HG03039 (cell line): ENCODE results near the gene HELB.
"Not testable (repeated sequence)": the region's sequence is repeated elsewhere in the genome, so short reads cannot be mapped to it uniquely, and the experiment has no call there.

Experiments used
- ATAC-seq: cut with Tn5 transposase; IDR thresholded peaks from one replicate; pipeline ENCODE4 v1.9.1; 2021; ENCODE audit warnings: mild to moderate bottlenecking, moderate library complexity; ENCODE audit not compliant: unreplicated experiment

Gene HELB

DNA sequence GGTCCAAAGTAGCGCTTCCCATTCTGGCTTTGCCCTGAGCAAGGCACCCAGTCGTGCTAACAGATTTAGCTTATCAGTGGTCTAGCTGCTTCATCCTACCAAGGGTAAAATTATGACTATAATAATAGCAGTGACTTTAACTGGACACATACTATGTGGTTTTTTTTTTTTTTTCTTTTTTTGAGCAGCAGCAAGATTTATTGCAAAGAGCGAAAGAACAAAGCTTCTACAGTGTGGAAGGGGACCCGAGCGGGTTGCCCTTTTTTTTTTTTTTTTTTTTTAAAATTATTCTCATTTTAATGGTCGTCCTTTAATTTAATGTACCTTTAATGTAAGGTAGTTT, 505 bp downstream of the HELB start:
- ATAC-seq, result no peak

DNA sequence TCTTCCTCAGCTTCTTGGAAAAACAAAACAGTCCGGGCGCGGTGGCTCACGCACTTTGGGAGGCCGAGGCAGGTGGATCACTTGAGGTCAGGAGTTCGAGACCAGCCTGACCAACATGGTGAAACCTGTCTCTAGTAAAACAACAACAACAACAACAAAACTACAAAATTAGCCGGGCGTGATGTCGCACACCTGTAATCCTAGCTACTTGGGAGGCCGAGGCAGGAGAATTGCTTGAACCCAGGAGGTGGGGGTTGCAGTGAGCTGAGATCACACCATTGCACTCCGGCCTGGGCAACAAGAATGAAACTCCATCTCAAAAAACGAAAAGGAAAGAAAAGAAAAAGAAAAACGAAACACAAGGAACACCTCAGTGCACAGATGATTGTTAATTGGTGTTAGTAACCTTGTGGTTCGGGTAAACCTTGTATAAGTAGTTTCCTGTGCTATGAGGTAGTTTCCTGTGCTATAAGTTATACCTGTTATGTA, 1.1 kb downstream of the HELB start:
- not testable (repeated sequence) for ATAC-seq

DNA sequence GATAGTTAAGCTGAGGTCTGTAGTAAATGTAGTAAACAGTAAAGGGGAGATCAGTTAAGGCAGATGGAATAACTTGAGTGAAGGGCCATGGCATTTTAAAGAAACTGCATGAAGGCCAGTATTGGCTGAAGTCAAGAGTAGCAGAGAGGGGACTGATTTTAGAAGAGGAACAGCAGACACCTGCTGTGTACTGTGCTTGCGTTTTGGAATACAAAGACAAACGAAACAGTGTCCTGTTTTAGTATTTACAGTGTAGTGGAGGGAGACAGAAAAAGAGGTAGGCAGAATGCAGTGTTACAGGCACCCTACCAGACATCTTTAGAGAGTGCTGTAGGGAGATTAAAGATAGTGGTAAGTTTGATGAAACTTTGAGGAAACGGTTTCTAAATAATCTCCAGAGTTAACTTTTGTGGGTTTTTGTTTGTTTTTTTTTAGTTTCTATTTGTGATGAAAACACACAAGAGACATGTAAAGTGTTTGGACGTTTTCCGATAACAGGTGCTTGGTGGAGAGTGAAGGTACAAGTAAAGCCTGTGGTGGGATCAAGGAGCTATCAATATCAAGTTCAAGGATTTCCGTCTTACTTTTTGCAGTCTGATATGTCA, 2.1 kb downstream of the HELB start:
- ATAC-seq, result no peak

DNA sequence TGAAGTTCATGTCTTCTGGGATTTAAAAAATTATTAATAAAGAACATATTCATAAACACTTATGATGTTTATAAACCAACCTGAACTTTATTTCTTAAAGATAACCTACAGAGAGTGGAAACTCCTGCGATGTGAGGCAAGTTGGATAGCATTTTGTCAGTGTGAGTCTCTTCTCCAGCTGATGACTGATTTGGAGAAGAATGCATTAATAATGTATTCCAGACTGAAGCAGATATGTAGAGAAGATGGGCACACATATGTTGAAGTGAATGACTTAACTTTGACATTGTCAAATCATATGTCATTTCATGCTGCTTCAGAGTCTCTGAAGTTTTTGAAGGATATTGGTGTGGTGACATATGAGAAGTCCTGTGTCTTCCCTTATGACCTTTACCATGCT, 7.3 kb downstream of the HELB start:
- no peak for ATAC-seq

DNA sequence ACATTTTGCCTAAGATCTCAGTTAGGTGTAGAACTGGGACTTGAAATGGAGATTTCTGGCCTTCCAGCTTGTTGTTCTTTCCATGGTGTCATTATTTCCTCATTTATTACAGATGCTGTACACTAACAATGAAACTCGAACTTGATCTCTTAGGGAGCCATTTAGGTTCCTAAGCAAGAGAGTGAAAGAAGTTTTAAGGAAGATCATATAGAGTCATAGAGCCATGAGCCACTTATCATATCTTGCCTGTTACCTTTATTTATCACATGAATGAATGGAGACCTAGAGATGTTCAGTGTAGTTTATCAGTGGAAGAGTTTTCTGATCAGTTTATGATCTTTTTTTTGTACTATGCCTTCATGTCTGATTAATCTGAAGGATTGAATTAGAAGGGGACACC, 9.9 kb downstream of the HELB start:
- ATAC-seq, result no peak

DNA sequence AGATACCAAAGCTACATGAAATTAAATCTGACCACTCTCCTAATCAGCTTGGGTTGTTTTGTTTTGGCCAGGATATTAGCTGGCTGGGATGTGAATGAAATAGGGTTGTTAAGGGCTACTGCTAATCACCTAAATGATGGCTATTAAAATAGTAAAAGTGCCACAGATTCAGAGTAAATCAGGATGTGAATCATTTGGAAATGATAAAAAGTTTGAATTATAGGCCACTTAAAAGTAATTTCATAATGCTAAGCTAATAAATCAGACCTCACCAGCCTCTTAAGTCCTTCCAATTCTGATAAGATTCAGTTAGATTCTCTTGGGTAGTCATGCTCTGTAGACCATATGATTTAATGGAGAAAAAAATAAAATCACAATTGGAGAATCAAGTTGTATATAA, 12.0 kb downstream of the HELB start:
- no peak for ATAC-seq

DNA sequence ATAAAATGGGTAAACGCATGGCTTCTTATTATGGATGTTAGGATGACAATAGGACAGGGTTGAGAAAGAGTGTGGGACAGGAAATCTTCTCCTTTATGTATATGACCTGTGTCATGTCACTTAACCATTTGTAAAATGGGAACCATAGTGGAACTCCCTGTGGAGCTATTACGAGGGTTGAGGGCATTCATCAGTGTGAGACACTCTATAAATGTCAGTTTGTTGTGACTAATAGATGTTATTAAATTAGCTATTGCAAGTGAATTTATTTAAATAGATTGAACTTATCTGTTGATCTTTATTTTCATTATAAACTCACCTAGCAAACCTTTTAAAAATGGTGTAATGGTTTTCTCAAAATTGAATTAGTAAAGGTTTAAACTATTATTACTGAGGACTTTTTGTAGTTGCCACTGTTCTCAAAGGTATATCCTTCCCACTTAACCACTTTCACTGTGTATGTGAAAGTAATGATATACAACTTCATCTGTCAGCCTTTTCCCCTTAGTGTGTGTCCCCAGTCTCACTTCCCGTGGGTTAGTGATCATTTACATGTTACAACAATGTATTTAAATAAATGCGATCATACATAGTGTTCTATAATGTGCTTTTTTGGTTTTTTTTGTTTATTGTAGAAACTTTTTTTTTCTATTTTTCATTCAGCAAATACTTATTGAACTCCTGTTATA, 17.1 kb downstream of the HELB start:
- no peak for ATAC-seq

DNA sequence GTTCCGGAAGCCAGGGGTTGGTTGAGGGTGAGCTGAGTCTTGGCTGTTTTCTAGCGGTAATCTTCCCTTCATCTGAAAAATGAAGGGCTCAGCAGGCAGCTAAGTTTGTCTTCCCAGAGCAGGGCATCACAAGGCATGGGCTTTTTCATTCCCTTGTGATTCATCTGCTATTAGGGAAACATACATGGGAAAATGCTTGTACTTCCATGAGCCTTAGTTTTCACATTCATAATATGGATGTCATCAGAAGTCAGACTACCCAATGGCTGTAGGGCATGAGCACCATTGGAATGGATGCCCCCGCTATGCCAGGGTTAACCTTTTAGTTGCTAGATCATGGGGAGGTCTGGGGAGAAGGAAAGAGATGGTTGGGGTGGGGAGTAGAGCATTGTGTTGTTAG, 18.7 kb downstream of the HELB start:
- ATAC-seq, result no peak

DNA sequence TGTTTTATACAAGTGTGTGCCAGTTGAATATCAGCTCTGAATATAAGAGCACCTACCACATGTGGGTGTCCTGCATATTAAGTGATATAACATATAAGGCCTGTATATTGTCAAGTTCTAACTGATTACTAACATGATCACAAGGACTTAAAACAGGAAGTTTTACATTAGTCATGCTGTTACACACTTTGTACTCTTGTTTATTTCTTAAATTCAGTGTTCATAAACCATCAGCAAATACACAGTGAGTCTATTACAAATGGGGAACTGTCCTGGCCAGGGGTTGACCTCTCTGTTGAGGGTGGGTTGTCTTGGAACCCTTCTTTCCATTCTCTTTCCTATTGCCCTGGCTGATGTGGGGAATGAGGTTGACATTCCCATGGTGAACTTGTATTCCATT, 19.1 kb downstream of the HELB start:
- ATAC-seq, result no peak

DNA sequence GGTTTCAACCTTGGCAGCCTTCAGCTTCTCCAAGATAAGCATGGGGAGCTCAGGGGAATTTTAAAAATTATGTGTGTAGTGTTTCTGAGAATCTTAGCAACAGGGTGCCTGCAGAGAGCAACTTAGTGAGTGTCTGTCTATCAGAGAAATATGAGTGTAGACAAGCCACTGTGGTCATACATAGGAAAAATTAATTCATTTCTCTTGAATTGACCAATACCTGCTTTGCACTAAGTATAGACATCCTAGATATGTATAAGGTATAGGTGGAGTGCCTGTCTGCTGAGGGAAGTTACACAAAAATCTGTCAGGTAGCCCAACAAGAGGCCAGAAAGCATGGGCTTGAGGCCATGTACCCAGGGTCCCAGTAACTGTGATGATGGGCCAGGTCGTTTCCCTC, 20.7 kb downstream of the HELB start:
- ATAC-seq, result no peak

DNA sequence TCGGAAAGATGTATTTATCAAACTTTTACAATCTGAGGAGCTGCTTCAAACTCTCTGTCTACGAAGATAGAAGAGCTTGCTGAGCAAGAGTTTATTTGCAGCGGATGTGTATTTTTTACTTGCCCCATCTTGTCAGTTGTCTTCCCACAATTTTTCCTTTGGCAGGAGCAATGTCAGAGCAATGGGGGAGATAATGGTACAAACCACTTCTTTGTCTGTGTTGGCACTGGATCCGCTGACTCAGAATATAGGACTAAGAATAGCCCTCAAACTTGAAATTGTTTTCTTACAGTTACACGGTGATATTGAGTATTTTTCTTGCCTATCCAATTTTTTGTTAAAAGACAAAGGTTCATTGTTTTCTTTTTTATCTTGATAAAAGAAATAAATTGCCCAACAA, 27.6 kb downstream of the HELB start:
- no peak for ATAC-seq

DNA sequence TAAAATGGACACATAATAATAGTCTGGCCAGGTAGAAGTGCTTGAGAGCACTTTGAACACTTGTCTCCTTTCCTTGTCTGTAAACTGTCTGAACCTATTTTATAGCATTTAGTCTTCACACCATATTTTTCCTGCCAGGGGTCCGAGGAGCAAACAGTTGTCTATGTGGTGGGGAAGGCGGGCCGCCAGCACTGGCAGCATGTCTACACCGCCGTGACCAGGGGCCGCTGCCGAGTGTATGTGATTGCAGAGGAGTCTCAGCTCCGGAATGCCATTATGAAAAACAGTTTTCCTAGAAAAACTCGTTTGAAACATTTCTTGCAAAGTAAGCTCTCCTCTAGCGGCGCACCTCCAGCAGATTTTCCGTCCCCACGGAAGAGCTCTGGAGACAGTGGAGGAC, 28.7 kb downstream of the HELB start:
- no peak for ATAC-seq

DNA sequence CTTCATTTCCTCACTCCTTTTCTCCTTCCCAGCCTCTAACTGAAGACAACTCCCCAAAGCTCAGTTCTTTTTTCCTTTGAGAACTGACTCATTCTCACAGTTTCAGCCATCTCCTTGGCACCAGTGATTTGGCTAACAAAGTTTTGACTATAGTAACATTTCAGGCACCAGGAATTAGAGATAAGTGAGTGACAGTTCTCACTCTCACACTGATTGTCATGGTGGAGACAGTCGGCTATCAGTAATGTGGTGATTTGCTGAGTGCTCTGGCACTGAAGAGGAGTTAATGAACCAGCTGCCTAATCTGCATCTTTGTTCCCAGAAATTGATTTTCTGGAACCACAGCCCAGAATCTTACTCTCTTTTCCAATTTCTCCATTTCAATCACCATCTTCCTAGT, 29.5 kb downstream of the HELB start:
- ATAC-seq, result no peak

DNA sequence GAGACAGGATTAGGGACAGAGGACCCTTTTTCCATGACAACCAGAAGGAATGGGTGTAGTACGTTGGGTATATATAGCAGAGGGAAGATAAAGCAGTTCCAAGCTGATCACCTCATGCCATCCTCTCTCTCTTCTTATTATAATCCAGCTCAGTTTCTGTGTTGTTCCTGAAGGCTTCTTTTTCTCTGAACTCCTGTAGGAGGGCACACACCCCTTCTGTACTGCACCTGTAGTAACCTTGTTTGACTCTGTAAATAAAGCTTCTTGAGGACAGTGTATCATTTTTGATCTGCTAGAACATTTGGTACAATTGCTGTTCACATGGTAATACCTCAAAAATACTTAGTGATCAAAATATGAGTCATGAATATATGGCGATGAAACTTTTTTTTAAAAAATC, 33.5 kb downstream of the HELB start:
- ATAC-seq, result no peak

DNA sequence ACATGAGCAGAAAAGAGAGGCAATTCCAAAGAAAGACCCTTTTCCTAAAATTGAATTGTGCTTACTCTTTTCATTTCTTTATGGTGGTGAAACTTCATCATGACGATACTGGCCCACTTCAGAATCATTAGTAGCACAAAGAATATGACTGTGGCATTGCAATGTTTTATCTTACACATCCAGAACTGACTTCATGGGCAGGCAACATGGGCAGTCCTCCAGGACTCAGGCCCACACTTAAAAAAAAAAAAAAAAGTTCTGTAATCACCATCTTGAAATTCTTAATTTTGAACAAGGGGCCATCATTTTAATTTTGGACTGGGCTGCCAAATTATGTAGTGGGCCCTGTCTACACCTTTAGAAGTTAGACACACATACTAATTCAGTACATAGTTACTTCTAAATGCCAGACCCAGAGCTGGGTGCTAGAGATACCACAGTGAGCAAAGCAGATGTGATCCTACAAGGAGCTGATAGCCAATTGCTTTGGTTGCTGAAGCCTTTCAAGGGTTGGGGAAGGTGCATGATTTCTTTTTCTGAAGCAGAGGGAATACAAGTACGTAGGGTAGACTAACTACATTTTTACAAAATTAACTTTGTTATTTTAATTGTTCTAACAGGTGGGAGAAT, 35.2 kb downstream of the HELB start:
- ATAC-seq, result no peak

DNA sequence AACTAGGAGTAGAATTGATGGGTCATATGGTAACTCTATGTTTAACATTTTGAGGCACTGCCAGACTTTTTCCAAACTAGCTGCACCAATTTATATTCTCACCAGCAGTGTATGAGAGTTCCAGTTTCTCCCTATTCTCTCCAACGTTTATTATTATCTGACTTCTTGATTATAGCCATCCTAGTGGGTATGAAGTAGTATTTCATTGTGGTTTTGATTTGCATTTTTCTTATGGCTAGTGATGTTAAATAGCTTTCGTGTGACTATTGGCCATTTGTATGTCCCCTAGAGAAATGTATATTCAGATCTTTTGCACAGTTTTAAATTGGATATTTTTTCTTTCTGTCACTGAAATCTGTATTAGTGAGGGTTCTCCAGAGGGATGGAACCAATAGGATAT, 37.8 kb downstream of the HELB start:
- no peak for ATAC-seq

DNA sequence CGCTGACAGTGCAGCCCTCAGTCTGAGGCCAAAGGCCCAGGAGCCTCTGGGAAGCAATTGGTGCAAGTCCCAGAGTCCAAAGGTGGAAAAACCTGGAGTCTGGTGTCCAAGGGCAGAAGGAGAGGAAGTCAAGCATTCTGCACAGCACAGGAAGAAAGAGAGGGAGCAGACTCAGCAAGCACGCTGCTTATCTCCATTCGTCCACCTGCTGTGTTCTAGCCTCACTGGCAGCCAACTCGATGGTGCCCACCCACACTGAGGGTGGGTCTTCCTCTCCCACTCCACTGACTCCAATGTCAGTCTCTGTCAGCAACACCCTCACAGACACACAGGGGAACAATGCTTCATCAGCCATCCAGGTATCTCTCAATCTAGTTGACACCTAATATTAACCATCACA, 38.8 kb downstream of the HELB start:
- ATAC-seq, result no peak

DNA sequence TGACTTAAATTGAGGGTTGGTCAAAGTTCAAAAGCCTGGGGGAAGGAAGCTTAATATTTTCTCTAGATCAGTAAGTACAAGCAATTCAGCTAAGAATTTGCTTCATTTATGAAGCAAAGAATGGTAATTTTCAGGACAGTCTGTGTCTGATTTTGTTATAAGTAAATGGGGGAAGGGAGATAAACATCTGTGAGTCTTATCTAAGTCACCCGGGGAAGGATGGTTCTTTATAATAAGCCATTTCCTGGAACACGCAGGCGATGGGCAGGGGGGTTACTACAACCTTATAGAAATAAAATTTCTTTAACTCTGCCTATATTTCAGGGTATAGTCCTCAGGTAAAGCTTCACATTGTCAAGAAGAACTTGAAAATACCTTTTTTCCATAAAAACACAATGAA, 42.9 kb downstream of the HELB start:
- no peak for ATAC-seq

DNA sequence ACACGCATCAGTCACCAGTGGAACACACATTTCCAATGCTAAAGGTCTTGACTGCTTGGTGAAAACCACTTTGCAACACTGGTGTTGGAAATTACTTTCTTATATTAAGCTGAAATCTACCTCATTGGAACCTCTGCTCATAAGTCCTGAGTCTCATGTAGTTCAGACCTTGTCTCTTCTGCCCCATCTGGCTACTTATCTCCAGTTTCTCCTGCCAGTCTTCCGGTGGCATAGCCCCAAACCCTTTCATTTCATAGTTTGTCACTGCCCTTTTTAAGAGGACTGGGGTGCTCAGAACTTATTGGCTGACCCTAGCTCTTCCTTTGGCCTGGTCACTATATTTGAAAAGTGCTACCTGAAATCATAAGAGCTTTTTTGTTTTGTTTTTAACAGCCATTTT, 43.7 kb downstream of the HELB start:
- ATAC-seq, result no peak

DNA sequence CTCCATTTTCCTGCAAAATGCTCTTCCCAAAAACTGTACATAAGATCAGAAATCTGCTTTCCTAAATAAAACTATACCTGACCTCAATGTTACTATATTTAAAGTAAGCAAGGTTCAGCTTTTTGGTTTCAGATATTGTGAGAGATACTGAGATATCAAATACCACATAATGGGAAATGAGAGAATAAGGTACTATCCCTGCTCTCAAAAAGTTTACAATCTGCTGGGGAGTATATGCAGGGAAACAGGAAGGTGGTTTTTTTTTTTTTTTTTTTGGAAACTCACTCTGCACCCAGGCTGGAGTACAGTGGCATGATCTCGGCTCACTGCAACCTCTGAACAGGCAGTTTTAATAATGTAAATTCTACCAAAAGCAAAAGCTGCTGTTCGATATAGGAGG, 49.0 kb downstream of the HELB start:
- ATAC-seq, result no peak

DNA sequence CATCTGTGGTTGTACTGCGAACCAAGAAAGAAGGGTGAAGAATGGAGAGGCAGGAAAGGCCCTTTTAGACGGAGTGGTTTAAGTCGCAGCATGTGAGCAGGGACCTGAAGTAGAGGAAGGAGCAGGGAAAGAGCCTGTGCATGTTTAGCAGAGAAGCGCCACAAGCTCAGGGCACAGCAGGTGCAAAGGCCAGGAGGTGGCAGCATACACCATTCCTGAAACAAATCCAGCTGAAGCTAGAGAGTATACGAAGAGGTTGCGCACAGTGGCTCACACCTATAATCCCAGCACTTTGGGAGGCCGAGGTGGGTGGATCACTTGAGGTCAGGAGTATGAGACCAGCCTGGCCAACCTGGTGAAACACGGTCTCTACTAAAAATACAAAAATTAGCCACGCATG, 49.9 kb downstream of the HELB start:
- no peak for ATAC-seq

DNA sequence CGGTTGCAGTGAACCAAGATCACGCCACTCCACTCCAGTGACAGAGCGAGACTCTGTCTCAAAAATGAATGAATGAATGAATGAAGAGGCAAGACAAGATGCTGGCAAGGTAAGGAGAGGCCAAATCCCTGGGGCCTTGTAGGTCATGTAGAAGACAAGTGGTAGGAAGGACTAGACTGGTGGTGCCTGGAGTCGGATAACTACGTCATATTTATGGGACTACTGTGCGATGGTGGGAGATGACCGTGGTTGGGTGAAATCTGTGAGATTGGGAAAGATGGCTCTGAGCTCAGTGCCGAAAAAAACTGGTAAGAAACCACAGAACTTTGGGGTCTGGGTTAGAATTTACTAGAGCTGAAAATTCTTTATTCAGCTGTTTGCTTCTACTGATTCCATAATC, 50.6 kb downstream of the HELB start:
- no peak for ATAC-seq

DNA sequence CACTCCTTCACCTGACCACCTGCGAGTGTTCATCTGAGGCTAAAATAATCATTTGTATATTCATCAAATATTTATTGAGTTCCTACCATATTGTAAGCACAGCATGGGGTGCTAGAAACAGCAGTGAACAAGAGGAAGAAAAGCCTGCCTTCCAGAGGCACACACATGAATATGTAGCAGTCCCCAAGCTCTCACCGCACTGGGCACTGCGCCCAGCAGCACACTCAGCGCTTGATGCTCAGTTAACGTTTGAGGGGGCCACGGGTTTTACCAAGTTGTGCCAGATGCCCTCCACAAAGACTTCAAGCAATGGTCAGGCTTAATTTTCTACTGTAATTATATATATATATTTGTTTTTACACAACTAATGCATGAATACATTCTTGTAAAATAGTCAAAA, 52.0 kb downstream of the HELB start:
- no peak for ATAC-seq
